Liver (tissue), 9 donors: ENCODE measurements around the gene CDY2A. TPM values are rescaled to one million over a fixed set of nuclear protein-coding genes. Genes with fewer than 3 reads are reported as not detected.
"Not testable (repeated sequence)": the region's sequence is repeated elsewhere in the genome, so short reads cannot be mapped to it uniquely, and the experiment has no call there.

ENCODE experiments used
- DNase-seq: peaks from one replicate; pipeline ENCODE4 v3.0.0-alpha.2; 2017; ENCODE audit warnings: low spot score
- H3K27ac ChIP-seq, 2 donors: one replicate each; pipeline ENCODE4 v1.7.0; 2013; ENCODE audit warnings: inconsistent platforms in 2 of 2, low read length in 2 of 2, control low read depth in 1 of 2, low read depth in 1 of 2, mild to moderate bottlenecking in 1 of 2
- H3K27me3 ChIP-seq, 4 donors: one replicate each; pipeline versions ENCODE4 v1.6.1 to v1.7.0; 2013; ENCODE audit warnings: low read length in 3 of 4, inconsistent platforms in 1 of 4, mild to moderate bottlenecking in 1 of 4, moderate library complexity in 1 of 4; ENCODE audit not compliant: control insufficient read depth in 4 of 4, insufficient read depth in 4 of 4
- H3K36me3 ChIP-seq, 4 donors: one replicate each; pipeline versions ENCODE4 v1.6.1 to v1.7.0; 2013; ENCODE audit warnings: low read length in 3 of 4, mild to moderate bottlenecking in 3 of 4, low read depth in 1 of 4, moderate library complexity in 1 of 4; ENCODE audit not compliant: control insufficient read depth in 4 of 4, insufficient read depth in 3 of 4
- H3K4me1 ChIP-seq, 4 donors: one replicate each; pipeline versions ENCODE4 v1.6.1 to v1.7.0; 2013; ENCODE audit warnings: low read length in 3 of 4, mild to moderate bottlenecking in 3 of 4, moderate library complexity in 1 of 4; ENCODE audit not compliant: control insufficient read depth in 4 of 4, insufficient read depth in 4 of 4
- H3K4me3 ChIP-seq, 3 donors: one replicate each; pipeline versions ENCODE4 v1.6.1 to v1.7.0; 2013; ENCODE audit warnings: low read length in 3 of 3, control low read depth in 1 of 3, low read depth in 1 of 3, mild to moderate bottlenecking in 1 of 3
- H3K9ac ChIP-seq, 2 donors: one replicate each; pipeline ENCODE4 v1.7.0; 2013; ENCODE audit warnings: low read length in 2 of 2, mild to moderate bottlenecking in 2 of 2, moderate library complexity in 2 of 2, control low read depth in 1 of 2, low read depth in 1 of 2
- H3K9me3 ChIP-seq, 4 donors: one replicate each; pipeline versions ENCODE4 v1.6.1 to v1.7.0; 2013; ENCODE audit warnings: low read length in 3 of 4; ENCODE audit not compliant: control insufficient read depth in 4 of 4
- WGBS: extraction: QIAGEN DNeasy Blood & Tissue Kit; methylation state at CpG from one replicate; pipeline ENCODE4 v1.1.7; 2013; 5-methylcytosine and 5-hydroxymethylcytosine counted together
- polyA plus RNA-seq, 2 donors: library from polyadenylated mRNA; stranded (reverse) in 1 of 2; unstranded in 1 of 2; fragments of 200-250 nt in 1 of 2; fragments of >200 nt in 1 of 2; fragmentation: Nextera tagmentation in 1 of 2; extraction: Ambion mirVana in 1 of 2; gene quantifications; one replicate each; pipeline versions ENCODE4 v1.2.1 to v1.2.3, GENCODE V29; 2013 to 2015
- total RNA-seq, 2 donors: library from RNA; depleted of rRNA; stranded (reverse); fragments of >200 nt; gene quantifications; one replicate each; pipeline ENCODE4 v1.2.3, GENCODE V29; 2014
- donor health status: healthy.
- donor health status: healthy.
- donor health status: healthy.
- donor health status: healthy.
- donor health status: healthy.

The CDY2A gene
- total RNA-seq: not detected
- not detected for polyA plus RNA-seq

- not testable (repeated sequence) for H3K9me3 ChIP-seq, H3K9ac ChIP-seq, DNase-seq, H3K36me3 ChIP-seq, H3K27ac ChIP-seq, H3K4me3 ChIP-seq, H3K27me3 ChIP-seq, H3K4me1 ChIP-seq
- 71% methylated on average over 1 of the region's 2 CpGs for WGBS
Observed at GRCh38 chrY:18025487-18025886, at the start of gene CDY2A. Gene CDY2A, plus strand, starts transcription at chrY:18025787. Its CDS starts 328 bp downstream, at chrY:18026115.

- H3K9ac ChIP-seq, H3K4me1 ChIP-seq, H3K27me3 ChIP-seq, H3K27ac ChIP-seq, DNase-seq, H3K9me3 ChIP-seq, H3K4me3 ChIP-seq, H3K36me3 ChIP-seq: not testable (repeated sequence)
- WGBS: no CpG with 5 or more reads among the region's 3 CpGs
Observed at GRCh38 chrY:17997586-17997985, 28.0 kb upstream of the CDY2A start.

- H3K9me3 ChIP-seq, H3K4me3 ChIP-seq, H3K36me3 ChIP-seq, H3K27me3 ChIP-seq, H3K4me1 ChIP-seq, DNase-seq, H3K27ac ChIP-seq, H3K9ac ChIP-seq: not testable (repeated sequence)
- WGBS: no CpG with 5 or more reads among the region's 2 CpGs
Observed at GRCh38 chrY:17998266-17998665, 27.3 kb upstream of the CDY2A start.

- H3K9ac ChIP-seq, H3K36me3 ChIP-seq, H3K4me3 ChIP-seq, DNase-seq, H3K4me1 ChIP-seq, H3K9me3 ChIP-seq, H3K27ac ChIP-seq, H3K27me3 ChIP-seq: not testable (repeated sequence)
- WGBS: no CpG with 5 or more reads among the region's 2 CpGs
Observed at GRCh38 chrY:18023897-18024296, 1.7 kb upstream of the CDY2A start.

GRCh38 chrY:18028845-18029244 is 3.3 kb downstream of the CDY2A start:
- H3K4me1 ChIP-seq, H3K9me3 ChIP-seq, H3K27ac ChIP-seq, DNase-seq, H3K4me3 ChIP-seq, H3K36me3 ChIP-seq, H3K27me3 ChIP-seq, H3K9ac ChIP-seq: not testable (repeated sequence)
- WGBS: no CpG with 5 or more reads among the region's 1 CpG

- H3K27ac ChIP-seq, H3K36me3 ChIP-seq, H3K9me3 ChIP-seq, DNase-seq, H3K4me3 ChIP-seq, H3K9ac ChIP-seq, H3K27me3 ChIP-seq, H3K4me1 ChIP-seq: not testable (repeated sequence)
- WGBS: no CpG with 5 or more reads among the region's 3 CpGs
Observed at GRCh38 chrY:18030178-18030577, 4.6 kb downstream of the CDY2A start.

- WGBS: no CpG with 5 or more reads among the region's 3 CpGs
- H3K27me3 ChIP-seq, H3K4me3 ChIP-seq, DNase-seq, H3K4me1 ChIP-seq, H3K9ac ChIP-seq, H3K9me3 ChIP-seq, H3K36me3 ChIP-seq, H3K27ac ChIP-seq: not testable (repeated sequence)
Observed at GRCh38 chrY:18034100-18034814, 8.7 kb downstream of the CDY2A start.

- no CpG with 5 or more reads among the region's 3 CpGs for WGBS
Observed at GRCh38 chrY:18034864-18035263, 9.3 kb downstream of the CDY2A start.

GRCh38 chrY:18044990-18045389 is 19.4 kb downstream of the CDY2A start:
- not testable (repeated sequence) for H3K4me1 ChIP-seq, H3K36me3 ChIP-seq, H3K27ac ChIP-seq, H3K9ac ChIP-seq, H3K27me3 ChIP-seq, H3K9me3 ChIP-seq, H3K4me3 ChIP-seq, DNase-seq
- no CpG with 5 or more reads among the region's 3 CpGs for WGBS

More at GRCh38 chrY:18034864-18035263, 9.3 kb downstream of the CDY2A start:
- DNase-seq, H3K27me3 ChIP-seq, H3K4me3 ChIP-seq, H3K27ac ChIP-seq, H3K9ac ChIP-seq, H3K4me1 ChIP-seq, H3K9me3 ChIP-seq, H3K36me3 ChIP-seq: not testable (repeated sequence)
